Endodermal cell (in vitro differentiated cells): ENCODE results near the gene MEGF8. TPM values are rescaled to one million over a fixed set of nuclear protein-coding genes. Genes with fewer than 3 reads are reported as not detected.
A peak's percentile ranks its signal among the peaks of the same experiment; 100 is the strongest.

Experiments used
- DNase-seq: peaks from one replicate; pipeline ENCODE4 v3.0.0-alpha.2; 2017
- H3K27ac ChIP-seq: 2 replicates; pipeline ENCODE4 v1.5.1; 2013; ENCODE audit warnings: mild to moderate bottlenecking, low read depth, low read length, moderate library complexity
- H3K27me3 ChIP-seq: 2 replicates; pipeline ENCODE4 v1.6.1; 2013; ENCODE audit warnings: mild to moderate bottlenecking, low read length, moderate library complexity; ENCODE audit not compliant: insufficient read depth, control insufficient read depth, poor library complexity, severe bottlenecking
- H3K36me3 ChIP-seq: 2 replicates; pipeline ENCODE4 v1.7.0; 2013; ENCODE audit warnings: mild to moderate bottlenecking, low read length, moderate library complexity; ENCODE audit not compliant: control insufficient read depth, insufficient read depth
- H3K4me1 ChIP-seq: one replicate; pipeline ENCODE4 v1.7.0; 2013; ENCODE audit warnings: low read length; ENCODE audit not compliant: control insufficient read depth, insufficient read depth
- H3K4me3 ChIP-seq: 2 replicates; pipeline ENCODE4 v1.5.1; 2013; ENCODE audit warnings: mild to moderate bottlenecking, low read length, moderate library complexity
- H3K9ac ChIP-seq: 2 replicates; pipeline ENCODE4 v1.6.1; 2013; ENCODE audit warnings: mild to moderate bottlenecking, low read length, moderate library complexity; ENCODE audit not compliant: poor library complexity, severe bottlenecking; ENCODE audit errors: extremely low read depth
- H3K9me3 ChIP-seq: 2 replicates; pipeline ENCODE4 v1.6.1; 2013; ENCODE audit warnings: mild to moderate bottlenecking, low read length, moderate library complexity; ENCODE audit not compliant: control insufficient read depth
- H3K27ac Mint-ChIP-seq: 2 replicates; pipeline ENCODE4 v1.8.0; 2020; ENCODE audit warnings: mixed read lengths
- H3K27me3 Mint-ChIP-seq: 2 replicates; pipeline ENCODE4 v1.8.0; 2021; ENCODE audit warnings: mild to moderate bottlenecking, mixed read lengths; ENCODE audit not compliant: insufficient read depth
- H3K36me3 Mint-ChIP-seq: 2 replicates; pipeline ENCODE4 v1.8.0; 2020; ENCODE audit warnings: low read depth, mixed read lengths
- H3K4me1 Mint-ChIP-seq: 2 replicates; pipeline ENCODE4 v1.8.0; 2020; ENCODE audit warnings: mixed read lengths
- H3K4me3 Mint-ChIP-seq: 2 replicates; pipeline ENCODE4 v1.8.0; 2020; ENCODE audit warnings: mild to moderate bottlenecking, moderate library complexity, mixed read lengths
- H3K9me3 Mint-ChIP-seq: 2 replicates; pipeline ENCODE4 v1.8.0; 2020; ENCODE audit warnings: mild to moderate bottlenecking, mixed read lengths
- WGBS, 2 experiments: methylation state at CpG; one replicate each; pipeline versions ENCODE4 v1.1.5 to v1.1.7; 2013; ENCODE audit warnings: missing lambda C conversion rate in 2 of 2, mixed read lengths in 1 of 2; ENCODE audit not compliant: insufficient coverage in 1 of 2, insufficient read length in 1 of 2; 5-methylcytosine and 5-hydroxymethylcytosine counted together
- total RNA-seq, 2 donors: library from RNA; stranded (reverse); fragmentation: NEBNext Ultra II Directional in 1 of 2; extraction: Animal tissue kit (Norgen Biotek cat#: 25700) in 1 of 2; gene quantifications; 2 replicates in 1 of 2; 3 replicates in 1 of 2; pipeline ENCODE4 v1.2.1, GENCODE V29; 2021
- TF ChIP-seq, protein P1 (sequence below): fragments of 200-600 bp; sonication (generic); conservative IDR thresholded peaks from 2 replicates; pipeline ENCODE4 v1.5.0; 2021; ENCODE audit warnings: antibody characterized with exemption, mild to moderate bottlenecking

The MEGF8 gene
- total RNA-seq, 2 donors from 2014 or later = 48.0 to 51.4 TPM

DNA sequence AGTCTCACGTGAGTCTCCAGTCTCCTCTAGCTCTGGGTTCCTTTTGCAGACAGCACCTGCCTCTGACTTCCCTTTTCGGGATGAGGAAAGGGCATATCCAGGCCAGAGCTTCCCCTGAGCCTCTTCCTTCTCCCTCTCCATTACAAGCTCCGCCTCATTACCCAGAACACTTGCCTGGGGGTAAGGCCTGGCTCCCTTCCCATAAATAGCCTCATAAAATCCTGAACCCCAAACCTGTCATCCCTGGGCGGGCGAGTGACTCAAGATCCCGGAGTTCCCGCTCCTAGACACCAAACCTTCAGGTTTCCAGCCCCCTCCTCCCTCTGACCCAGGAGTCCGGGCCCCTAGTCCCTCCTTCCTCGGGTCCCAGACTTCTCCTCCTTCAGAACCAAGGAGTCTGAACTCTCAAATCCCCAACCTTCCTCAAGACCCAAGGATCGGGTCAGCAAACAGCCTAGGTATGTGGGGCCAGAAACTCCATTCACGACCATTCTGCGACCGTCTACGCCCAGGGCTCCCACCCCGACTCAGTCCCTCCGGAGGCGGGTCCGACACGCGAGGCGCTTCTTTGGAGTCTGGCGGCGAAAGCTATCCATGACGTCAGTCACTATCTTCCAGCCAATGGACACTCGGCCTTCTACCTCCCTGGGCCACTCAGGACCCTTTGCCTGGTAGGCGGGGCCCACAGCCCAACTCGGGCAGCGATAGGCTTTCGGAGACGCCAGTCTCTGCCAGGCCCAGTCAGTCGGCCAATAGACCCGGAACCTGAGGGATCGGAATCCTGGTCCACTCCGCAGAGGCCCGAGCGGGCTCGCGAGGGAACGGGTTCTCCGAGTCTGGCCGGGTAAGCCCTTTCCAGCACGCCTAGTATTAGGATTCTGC is 71.2 kb downstream of the MEGF8 start:
- peaks cover 7% of the 10 kb centered on the region for H3K36me3 Mint-ChIP-seq
- Histone ChIP-seq H3K4me1 (no peaks in the 10 kb centered on the region), H3K9ac (peak overlapping the region; percentile 67), H3K36me3 (no peaks in the 10 kb centered on the region), H3K4me3 (peak overlapping the region; percentile 95), H3K9me3 (no peaks in the 10 kb centered on the region), H3K27ac (peak overlapping the region; percentile 69), H3K27me3 (peaks cover 2% of the 10 kb centered on the region)
- peak overlapping the region; percentile 78 for H3K4me3 Mint-ChIP-seq
- WGBS, 2 experiments = 3 to 7% methylated on average over 19 to 42 of the region's 42 CpGs
- H3K4me1 Mint-ChIP-seq = peaks cover 21% of the 10 kb centered on the region
- peaks cover 27% of the 10 kb centered on the region for H3K27me3 Mint-ChIP-seq
- peak overlapping the region; percentile 99 for H3K27ac Mint-ChIP-seq
- H3K9me3 Mint-ChIP-seq = no peaks in the 10 kb centered on the region
- DNase-seq = peak; percentile 100
- TF ChIP-seq, protein P1, sequence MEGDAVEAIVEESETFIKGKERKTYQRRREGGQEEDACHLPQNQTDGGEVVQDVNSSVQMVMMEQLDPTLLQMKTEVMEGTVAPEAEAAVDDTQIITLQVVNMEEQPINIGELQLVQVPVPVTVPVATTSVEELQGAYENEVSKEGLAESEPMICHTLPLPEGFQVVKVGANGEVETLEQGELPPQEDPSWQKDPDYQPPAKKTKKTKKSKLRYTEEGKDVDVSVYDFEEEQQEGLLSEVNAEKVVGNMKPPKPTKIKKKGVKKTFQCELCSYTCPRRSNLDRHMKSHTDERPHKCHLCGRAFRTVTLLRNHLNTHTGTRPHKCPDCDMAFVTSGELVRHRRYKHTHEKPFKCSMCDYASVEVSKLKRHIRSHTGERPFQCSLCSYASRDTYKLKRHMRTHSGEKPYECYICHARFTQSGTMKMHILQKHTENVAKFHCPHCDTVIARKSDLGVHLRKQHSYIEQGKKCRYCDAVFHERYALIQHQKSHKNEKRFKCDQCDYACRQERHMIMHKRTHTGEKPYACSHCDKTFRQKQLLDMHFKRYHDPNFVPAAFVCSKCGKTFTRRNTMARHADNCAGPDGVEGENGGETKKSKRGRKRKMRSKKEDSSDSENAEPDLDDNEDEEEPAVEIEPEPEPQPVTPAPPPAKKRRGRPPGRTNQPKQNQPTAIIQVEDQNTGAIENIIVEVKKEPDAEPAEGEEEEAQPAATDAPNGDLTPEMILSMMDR = no peak

DNA sequence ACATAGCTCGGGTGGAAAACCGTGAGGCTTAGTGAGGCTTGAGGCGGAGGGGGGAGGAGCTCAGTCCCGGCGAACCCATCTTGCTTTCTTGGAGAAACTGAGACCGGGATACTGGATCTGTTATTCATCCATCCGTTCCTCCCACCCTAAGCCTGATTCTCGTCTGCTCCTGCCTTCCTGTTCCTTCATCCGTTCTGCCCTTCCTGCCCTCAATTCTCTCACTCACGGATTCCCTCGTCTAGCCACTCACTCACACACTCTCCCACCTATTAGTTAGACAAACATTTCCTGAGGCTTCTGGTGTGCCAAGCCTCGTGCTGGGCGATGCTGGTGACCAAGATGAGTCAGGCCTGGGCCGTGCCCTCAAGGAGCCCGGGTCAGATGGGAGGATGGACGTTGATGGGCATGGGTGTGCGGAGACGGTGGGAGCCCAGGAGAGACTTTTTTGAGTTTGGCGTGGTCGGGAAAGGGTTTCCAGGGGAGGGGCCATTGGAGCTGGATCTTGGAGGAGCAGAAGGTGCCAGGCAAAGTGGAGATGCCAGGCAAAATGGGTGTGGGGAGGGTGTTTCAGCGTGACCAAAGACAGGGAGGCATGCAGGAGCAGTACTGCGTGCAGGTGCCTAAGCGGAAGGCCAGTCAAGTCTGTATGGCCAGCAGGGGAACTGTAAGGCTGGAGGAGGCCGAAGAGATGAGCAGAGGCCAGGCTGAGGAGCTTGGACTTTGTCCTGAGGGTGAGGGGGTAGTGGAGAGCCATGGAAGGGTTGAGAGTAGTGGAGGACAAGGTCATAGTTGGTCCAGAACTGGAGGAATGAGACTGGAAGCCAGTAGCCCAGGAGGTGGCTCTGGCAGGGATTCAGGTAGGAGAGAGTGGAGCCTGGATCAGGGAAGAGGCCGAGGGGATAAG is 72.1 kb downstream of the MEGF8 start:
- Histone ChIP-seq H3K9me3 (no peaks in the 10 kb centered on the region), H3K4me3 (peak overlapping the region; percentile 95), H3K9ac (peak overlapping the region; percentile 67), H3K4me1 (no peaks in the 10 kb centered on the region), H3K27me3 (no peaks in the 10 kb centered on the region), H3K36me3 (no peaks in the 10 kb centered on the region), H3K27ac (no peak overlapping the region)
- Mint-ChIP-seq H3K27me3 (peaks cover 19% of the 10 kb centered on the region), H3K4me3 (peak overlapping the region; percentile 78), H3K36me3 (peaks cover 7% of the 10 kb centered on the region), H3K9me3 (no peaks in the 10 kb centered on the region), H3K27ac (peak overlapping the region; percentile 99), H3K4me1 (peaks cover 24% of the 10 kb centered on the region)
- TF ChIP-seq, protein P1 = peak; percentile 19
- DNase-seq = no peak
- 22 to 38% methylated on average over 16 to 25 of the region's 25 CpGs for WGBS, 2 experiments

- H3K27me3 Mint-ChIP-seq = peaks cover 5% of the 10 kb centered on the region
- H3K9me3 Mint-ChIP-seq = no peaks in the 10 kb centered on the region
- H3K4me3 ChIP-seq = no peak overlapping the region
- peaks cover 4% of the 10 kb centered on the region for H3K4me1 ChIP-seq
- WGBS, 2 experiments = 91 to 100% methylated on average over 1 of the region's 1 CpG
- H3K27ac ChIP-seq = no peak overlapping the region
- DNase-seq = no peak
- peaks cover 10% of the 10 kb centered on the region for H3K36me3 Mint-ChIP-seq
- no peaks in the 10 kb centered on the region for H3K36me3 ChIP-seq
- H3K27me3 ChIP-seq = no peaks in the 10 kb centered on the region
- H3K4me1 Mint-ChIP-seq = peaks cover 36% of the 10 kb centered on the region
- no peak overlapping the region for H3K27ac Mint-ChIP-seq
- TF ChIP-seq, protein P1 = no peak
- no peak overlapping the region for H3K4me3 Mint-ChIP-seq
- H3K9ac ChIP-seq = no peak overlapping the region
- H3K9me3 ChIP-seq = no peaks in the 10 kb centered on the region
Observed at GRCh38 chr19:42400404-42400803, 75.0 kb downstream of the MEGF8 start.
